T-helper 22 cell (primary cell): Measurements from ENCODE around the gene SRRM3.
"Not testable (repeated sequence)": the region's sequence is repeated elsewhere in the genome, so short reads cannot be mapped to it uniquely, and the experiment has no call there.

Experiments used
- DNase-seq: peaks from one replicate; pipeline ENCODE4 v3.0.0-alpha.2; 2020; ENCODE audit warnings: low read depth

Gene SRRM3

GRCh38 chr7:76230214-76230613, 28.5 kb downstream of the SRRM3 start:
- DNase-seq, result no peak

GRCh38 chr7:76231071-76231470, 29.4 kb downstream of the SRRM3 start:
- no peak for DNase-seq

GRCh38 chr7:76231583-76231982, 29.9 kb downstream of the SRRM3 start:
- no peak for DNase-seq

GRCh38 chr7:76232698-76233097, 31.0 kb downstream of the SRRM3 start:
- no peak for DNase-seq

GRCh38 chr7:76233538-76234281, 32.0 kb downstream of the SRRM3 start:
- no peak for DNase-seq

GRCh38 chr7:76234282-76234584, 32.5 kb downstream of the SRRM3 start:
- no peak for DNase-seq

- DNase-seq, result peak; percentile 36
These were observed 33.3 kb downstream of the SRRM3 start for GRCh38 chr7:76234931-76235441.

GRCh38 chr7:76236224-76236623, 34.5 kb downstream of the SRRM3 start:
- no peak for DNase-seq

GRCh38 chr7:76238326-76238725, 36.6 kb downstream of the SRRM3 start:
- no peak for DNase-seq

GRCh38 chr7:76241141-76241540, 39.4 kb downstream of the SRRM3 start:
- no peak for DNase-seq

- not testable (repeated sequence) for DNase-seq
These were observed 40.9 kb downstream of the SRRM3 start for GRCh38 chr7:76242517-76243063.

- DNase-seq, result no peak
These were observed 43.2 kb downstream of the SRRM3 start for GRCh38 chr7:76244781-76245391.

GRCh38 chr7:76246804-76247389, 45.2 kb downstream of the SRRM3 start:
- DNase-seq, result no peak

GRCh38 chr7:76247938-76248337, 46.2 kb downstream of the SRRM3 start:
- no peak for DNase-seq

- DNase-seq, result no peak
These were observed 50.3 kb downstream of the SRRM3 start for GRCh38 chr7:76252021-76252420.

- no peak for DNase-seq
These were observed 53.1 kb downstream of the SRRM3 start for GRCh38 chr7:76254781-76255180.

- DNase-seq, result no peak
These were observed 56.3 kb downstream of the SRRM3 start for GRCh38 chr7:76257973-76258372.

GRCh38 chr7:76259124-76260093, 57.7 kb downstream of the SRRM3 start:
- no peak for DNase-seq

- peak; percentile 35 for DNase-seq
These were observed 58.5 kb downstream of the SRRM3 start for GRCh38 chr7:76260171-76260703.

GRCh38 chr7:76261329-76261728, 59.6 kb downstream of the SRRM3 start:
- no peak for DNase-seq

GRCh38 chr7:76261931-76262330, 60.2 kb downstream of the SRRM3 start:
- no peak for DNase-seq
